ENCODE results near the gene C15orf39.
"Not testable (repeated sequence)": the region's sequence is repeated elsewhere in the genome, so short reads cannot be mapped to it uniquely, and the experiment has no call there.

DNA sequence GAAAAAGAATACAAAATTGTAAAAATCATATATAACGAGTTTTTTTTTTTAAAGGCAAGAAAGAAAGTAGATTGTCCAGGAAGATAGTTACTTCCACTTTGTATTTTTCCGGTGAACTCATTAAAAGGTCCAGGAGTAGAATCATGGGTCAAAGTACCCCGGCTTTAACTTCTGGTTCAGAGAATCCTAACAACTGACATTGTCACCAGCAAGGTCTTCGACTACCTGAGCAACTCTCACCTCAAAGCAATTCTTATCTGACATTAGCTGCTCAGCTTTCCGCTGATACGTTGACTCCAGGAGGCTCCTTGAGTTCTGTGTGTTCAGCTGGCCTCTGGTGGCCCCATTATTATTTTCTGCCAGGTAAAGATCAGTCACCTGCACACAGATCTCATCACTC lies 47.3 kb downstream of the C15orf39 start:
- TF ChIP-seq, protein P1, sequence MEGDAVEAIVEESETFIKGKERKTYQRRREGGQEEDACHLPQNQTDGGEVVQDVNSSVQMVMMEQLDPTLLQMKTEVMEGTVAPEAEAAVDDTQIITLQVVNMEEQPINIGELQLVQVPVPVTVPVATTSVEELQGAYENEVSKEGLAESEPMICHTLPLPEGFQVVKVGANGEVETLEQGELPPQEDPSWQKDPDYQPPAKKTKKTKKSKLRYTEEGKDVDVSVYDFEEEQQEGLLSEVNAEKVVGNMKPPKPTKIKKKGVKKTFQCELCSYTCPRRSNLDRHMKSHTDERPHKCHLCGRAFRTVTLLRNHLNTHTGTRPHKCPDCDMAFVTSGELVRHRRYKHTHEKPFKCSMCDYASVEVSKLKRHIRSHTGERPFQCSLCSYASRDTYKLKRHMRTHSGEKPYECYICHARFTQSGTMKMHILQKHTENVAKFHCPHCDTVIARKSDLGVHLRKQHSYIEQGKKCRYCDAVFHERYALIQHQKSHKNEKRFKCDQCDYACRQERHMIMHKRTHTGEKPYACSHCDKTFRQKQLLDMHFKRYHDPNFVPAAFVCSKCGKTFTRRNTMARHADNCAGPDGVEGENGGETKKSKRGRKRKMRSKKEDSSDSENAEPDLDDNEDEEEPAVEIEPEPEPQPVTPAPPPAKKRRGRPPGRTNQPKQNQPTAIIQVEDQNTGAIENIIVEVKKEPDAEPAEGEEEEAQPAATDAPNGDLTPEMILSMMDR (IDR thresholded peaks at IDR 0.05; ENCODE audit: insufficient read depth, low read length, poor library complexity, severe bottlenecking), result not testable (repeated sequence)
- TF ChIP-seq EZH2phosphoT487 (conservative IDR thresholded peaks at IDR 0.05; ENCODE audit: low read length), result not testable (repeated sequence)

Data from SU-DHL-6 (cell line).